ENCODE measurements around the gene AP5S1.

The AP5S1 gene

GRCh38 chr20:3803854-3804253 is 16.5 kb upstream of the AP5S1 start:
- DNase-seq (ENCODE audit: low read depth): no peak
- no peak for TF ChIP-seq CTCF (conservative IDR thresholded peaks at IDR 0.05; ENCODE audit: low read length)
- H3K4me3 ChIP-seq (ENCODE audit: low read length): no peak overlapping the region

- no peak for DNase-seq (ENCODE audit: low read depth)
- H3K4me3 ChIP-seq (ENCODE audit: low read length): no peak overlapping the region
- no peak for TF ChIP-seq CTCF (conservative IDR thresholded peaks at IDR 0.05; ENCODE audit: low read length)
These were observed 16.0 kb upstream of the AP5S1 start for GRCh38 chr20:3804254-3804751.

- H3K4me3 ChIP-seq (ENCODE audit: low read length): no peak overlapping the region
- no peak for TF ChIP-seq CTCF (conservative IDR thresholded peaks at IDR 0.05; ENCODE audit: low read length)
- DNase-seq (ENCODE audit: low read depth): no peak
These were observed 15.6 kb upstream of the AP5S1 start for GRCh38 chr20:3804781-3805180.

- no peak for TF ChIP-seq CTCF (conservative IDR thresholded peaks at IDR 0.05; ENCODE audit: low read length)
- H3K4me3 ChIP-seq (ENCODE audit: low read length): no peak overlapping the region; the same call in 1 of the 2 replicates
- no peak for DNase-seq (ENCODE audit: low read depth)
These were observed 11.8 kb upstream of the AP5S1 start for GRCh38 chr20:3808544-3808943.

- no peak for TF ChIP-seq CTCF (conservative IDR thresholded peaks at IDR 0.05; ENCODE audit: low read length)
- DNase-seq (ENCODE audit: low read depth): peak; percentile 99
These were observed 8.7 kb upstream of the AP5S1 start for GRCh38 chr20:3811467-3812258.

GRCh38 chr20:3812259-3812681 is 8.1 kb upstream of the AP5S1 start:
- no peak for TF ChIP-seq CTCF (conservative IDR thresholded peaks at IDR 0.05; ENCODE audit: low read length)
- no peak for DNase-seq (ENCODE audit: low read depth)
- H3K4me3 ChIP-seq (ENCODE audit: low read length): no peak overlapping the region

More at GRCh38 chr20:3811467-3812258, 8.7 kb upstream of the AP5S1 start:
- peak overlapping the region; percentile 63 for H3K4me3 ChIP-seq (ENCODE audit: low read length)

All from AG10803 (cell line).